GM19099 (cell line): Measurements from ENCODE around the gene MARCHF11.

ENCODE experiments used
- POLR2A ChIP-seq: IDR thresholded peaks from 3 replicates; pipeline ENCODE4 v1.6.1; 2011; ENCODE audit warnings: low read depth; ENCODE audit not compliant: insufficient read length; ENCODE audit errors: extremely low read depth

Gene MARCHF11

GRCh38 chr5:16143361-16144049, 36.1 kb downstream of the MARCHF11 start:
- TF ChIP-seq POLR2A: no peak

DNA sequence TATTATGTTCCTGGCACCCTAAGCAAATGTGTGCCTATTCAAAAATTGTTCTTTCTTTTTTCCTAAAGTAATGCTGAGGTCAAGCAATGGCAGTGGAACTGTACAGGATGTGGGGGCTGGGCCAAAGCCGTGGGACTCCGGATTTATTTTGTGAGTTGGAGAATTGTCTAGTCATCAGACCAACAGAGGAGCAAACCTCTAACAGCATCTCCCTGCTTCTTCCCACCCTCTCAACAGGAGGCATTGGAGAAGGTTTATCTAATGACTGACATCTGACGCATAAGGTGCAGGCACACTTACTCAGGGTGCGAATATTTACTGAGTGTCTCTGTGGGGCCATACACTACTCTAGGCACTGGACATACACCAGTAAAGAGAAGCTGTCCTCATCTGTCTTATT, 38.6 kb downstream of the MARCHF11 start:
- TF ChIP-seq POLR2A: no peak

- no peak for TF ChIP-seq POLR2A
These were observed 39.2 kb downstream of the MARCHF11 start for GRCh38 chr5:16140417-16140816.

DNA sequence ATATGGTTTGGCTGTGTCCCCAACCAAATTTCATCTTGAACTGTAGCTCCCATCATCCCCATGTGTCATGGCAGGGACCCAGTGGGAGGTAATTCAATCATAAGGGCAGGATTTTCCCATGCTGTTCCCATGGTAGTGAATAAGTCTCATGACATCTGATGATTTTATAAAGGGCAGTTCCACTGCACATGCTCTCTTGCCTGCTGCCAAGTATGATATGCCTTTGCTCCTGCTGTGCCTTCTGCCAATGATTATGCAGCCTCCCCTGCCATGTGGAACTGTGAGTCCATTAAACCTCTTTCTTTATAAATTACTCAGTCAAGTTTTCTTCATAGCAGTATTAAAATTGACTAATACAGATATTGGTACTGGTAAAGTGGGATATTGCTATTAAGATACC, 42.4 kb downstream of the MARCHF11 start:
- no peak for TF ChIP-seq POLR2A

DNA sequence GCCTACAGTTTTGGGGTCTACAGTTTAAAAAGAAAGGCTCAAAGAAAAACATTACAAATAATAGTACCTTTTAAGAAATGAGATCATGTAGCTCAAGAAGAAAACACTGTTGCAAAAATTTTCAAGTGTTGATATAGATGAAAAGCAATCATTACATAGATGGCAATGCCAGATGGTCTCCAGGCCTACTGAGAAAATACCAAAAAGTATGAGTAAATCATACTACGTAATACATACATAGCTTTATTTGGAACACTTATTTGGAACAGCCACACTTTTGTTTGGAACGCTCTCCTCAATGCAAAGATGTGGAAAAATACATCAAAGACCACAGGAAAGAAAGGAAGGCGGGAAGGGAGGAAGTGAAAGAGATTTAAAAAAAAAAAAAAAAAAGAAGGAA, 44.1 kb downstream of the MARCHF11 start:
- TF ChIP-seq POLR2A: no peak

GRCh38 chr5:16135003-16135402, 44.6 kb downstream of the MARCHF11 start:
- TF ChIP-seq POLR2A: no peak

DNA sequence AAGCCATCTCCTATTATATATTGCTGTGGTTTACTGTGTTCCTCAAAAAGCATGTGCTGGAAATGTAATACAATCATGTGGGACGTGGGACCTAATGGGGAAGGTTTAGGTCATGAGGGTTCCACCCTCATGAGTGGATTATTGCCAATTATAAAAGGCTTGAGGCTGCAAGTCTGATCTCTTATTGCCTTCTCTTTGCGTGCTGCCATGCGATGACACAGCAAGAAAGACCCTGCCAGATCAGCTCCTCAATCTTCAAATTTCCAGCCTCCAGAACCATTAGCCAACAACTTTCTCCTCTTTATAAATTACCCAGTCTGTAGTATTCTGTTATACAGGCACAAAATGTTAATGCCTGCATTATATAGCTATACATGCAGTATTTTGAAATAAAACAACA, 45.4 kb downstream of the MARCHF11 start:
- no peak for TF ChIP-seq POLR2A

- no peak for TF ChIP-seq POLR2A
These were observed 47.7 kb downstream of the MARCHF11 start for GRCh38 chr5:16131878-16132277.

DNA sequence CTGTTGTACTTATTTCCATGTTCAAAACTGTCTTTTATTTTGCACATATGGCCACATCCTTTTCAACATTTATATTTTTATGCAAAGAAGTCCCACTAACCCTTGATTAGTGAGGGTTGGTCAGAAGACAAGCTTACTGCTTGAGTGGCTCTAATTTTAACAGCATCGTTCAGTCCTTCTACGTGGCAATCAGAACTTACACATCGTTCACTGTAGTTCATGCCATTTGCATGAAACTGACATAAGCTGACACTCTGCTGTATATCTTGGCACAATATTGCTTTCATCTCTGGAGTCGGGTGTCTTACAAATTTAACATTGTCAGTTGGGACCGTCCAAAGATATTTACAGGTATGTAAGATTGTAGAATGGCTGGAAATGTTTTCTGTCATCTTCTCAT, 50.6 kb downstream of the MARCHF11 start:
- TF ChIP-seq POLR2A: no peak

- no peak for TF ChIP-seq POLR2A
These were observed 51.6 kb downstream of the MARCHF11 start for GRCh38 chr5:16127865-16128544.

- no peak for TF ChIP-seq POLR2A
These were observed 59.0 kb downstream of the MARCHF11 start for GRCh38 chr5:16120579-16120978.

DNA sequence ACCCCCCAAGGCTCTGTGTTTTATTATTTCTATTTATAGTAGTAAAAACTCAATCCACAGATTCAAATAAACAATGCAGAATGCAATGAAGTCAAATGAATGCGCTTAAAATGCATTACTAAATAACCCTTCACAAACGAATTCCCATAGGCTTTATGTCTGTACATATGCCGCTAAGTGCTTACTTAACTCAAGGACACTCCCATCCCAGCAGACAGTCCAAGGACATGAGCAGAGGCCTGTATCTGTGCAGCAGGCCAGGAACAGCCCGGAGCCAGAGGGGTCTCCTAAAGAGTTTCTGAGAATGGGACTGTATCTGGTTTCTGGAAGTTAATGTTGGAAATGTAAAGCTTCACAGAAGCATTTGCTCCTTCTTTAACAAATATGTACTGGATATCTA, 59.8 kb downstream of the MARCHF11 start:
- no peak for TF ChIP-seq POLR2A

DNA sequence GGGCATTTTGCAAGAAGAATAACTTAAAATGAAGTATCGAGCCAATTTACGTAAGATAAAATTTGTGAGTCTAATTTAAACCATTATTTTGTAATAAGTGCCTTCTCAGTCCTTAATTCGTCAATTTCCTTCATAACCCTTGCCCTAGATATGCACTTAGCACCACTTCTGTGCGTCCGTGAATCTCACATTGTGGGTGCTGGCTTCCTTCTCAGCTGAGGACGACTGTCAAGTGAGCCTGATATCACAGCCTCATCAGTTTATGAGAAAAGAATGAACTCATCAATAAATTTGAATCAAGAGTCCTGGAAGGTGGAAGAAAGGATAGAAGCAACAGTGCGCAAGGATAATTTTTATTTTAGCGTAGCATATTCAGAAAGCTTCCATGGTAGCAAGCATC, 64.5 kb downstream of the MARCHF11 start:
- no peak for TF ChIP-seq POLR2A

- TF ChIP-seq POLR2A: no peak
These were observed 71.2 kb downstream of the MARCHF11 start for GRCh38 chr5:16108418-16108817.

DNA sequence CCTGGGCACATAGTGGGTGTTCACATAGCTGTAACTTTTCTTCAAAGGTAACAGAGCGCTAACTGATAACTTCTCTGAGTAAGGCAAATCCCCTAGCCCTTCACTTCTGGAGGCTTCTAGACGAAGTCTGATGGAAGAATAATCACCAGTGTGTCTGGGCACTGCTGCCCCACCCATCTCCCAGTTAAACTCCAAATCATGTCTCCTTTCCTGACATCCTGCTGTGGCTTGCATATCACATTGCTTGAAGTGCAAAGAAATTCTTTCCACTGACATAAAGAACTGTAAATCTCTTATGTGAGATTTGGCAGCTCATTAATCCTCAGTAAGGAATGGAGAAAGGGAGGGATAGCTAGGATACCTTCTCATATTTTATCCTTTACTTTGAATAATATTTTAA, 74.6 kb downstream of the MARCHF11 start:
- TF ChIP-seq POLR2A: no peak

- TF ChIP-seq POLR2A: no peak
These were observed 84.0 kb downstream of the MARCHF11 start for GRCh38 chr5:16095612-16096011.
